ENCODE data around the gene ZFAND6. TPM values are rescaled to one million over a fixed set of nuclear protein-coding genes. Genes with fewer than 3 reads are reported as not detected.

ZFAND6 gene
- total RNA-seq, 1 experiment from 2014 or later: 41.4 TPM

DNA sequence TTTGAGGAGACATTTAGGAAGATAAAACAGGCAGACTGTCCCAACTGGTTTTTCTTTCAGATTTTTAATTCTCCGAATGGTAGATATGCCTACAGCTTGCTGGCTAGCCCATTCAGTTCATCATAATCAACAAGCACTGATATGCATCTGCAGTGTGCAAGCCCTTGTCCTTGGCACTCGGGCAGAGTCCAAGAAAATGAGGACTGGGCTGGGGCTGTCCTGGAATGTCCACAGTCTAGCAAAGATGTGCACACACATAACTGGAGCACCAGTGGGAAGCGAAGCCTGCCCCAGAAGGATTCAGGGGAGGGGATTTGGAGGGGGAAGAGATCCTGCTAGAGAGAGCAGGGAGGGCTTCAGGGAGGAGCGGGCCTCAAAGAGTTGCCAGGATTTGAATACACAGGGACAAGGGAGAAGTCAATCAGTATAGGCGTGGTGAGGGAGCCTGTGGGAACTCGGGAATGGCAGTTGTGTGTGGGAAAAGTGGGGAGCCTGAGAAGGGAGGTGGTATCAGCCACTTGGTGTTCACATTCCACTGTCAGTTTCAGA is 102.1 kb downstream of the ZFAND6 start:
- DNase-seq (ENCODE audit: low spot score): no peak
- Histone ChIP-seq H3K36me3 (ENCODE audit: insufficient read depth, low read length, poor library complexity, severe bottlenecking) (no peaks in the 10 kb centered on the region), H3K27ac (ENCODE audit: low read depth, low read length, poor library complexity, severe bottlenecking) (no peak overlapping the region), H3K4me1 (ENCODE audit: insufficient read depth, low read length, poor library complexity, severe bottlenecking) (no peaks in the 10 kb centered on the region), H3K4me3 (ENCODE audit: low read depth, low read length, poor library complexity, severe bottlenecking) (no peak overlapping the region), H3K9me3 (ENCODE audit: low read depth, low read length, poor library complexity, severe bottlenecking) (no peaks in the 10 kb centered on the region), H3K27me3 (replicated peaks; ENCODE audit: insufficient read depth, low read depth, low read length, poor library complexity) (no peaks in the 10 kb centered on the region)
- CTCF ChIA-PET: no interaction called here
- POLR2A ChIA-PET (ENCODE audit: low non-redundant PET): no interaction called here
- BruUV-seq (replicated peaks): no TSS peak
- intact Hi-C loops (cut with micrococcal nuclease; ENCODE audit: unreplicated experiment): no loop called here
- no peak for TF ChIP-seq EZH2 (IDR thresholded peaks at IDR 0.05; ENCODE audit: borderline replicate concordance, low read depth, low read length, poor library complexity, severe bottlenecking)
- TF ChIP-seq, protein P1, sequence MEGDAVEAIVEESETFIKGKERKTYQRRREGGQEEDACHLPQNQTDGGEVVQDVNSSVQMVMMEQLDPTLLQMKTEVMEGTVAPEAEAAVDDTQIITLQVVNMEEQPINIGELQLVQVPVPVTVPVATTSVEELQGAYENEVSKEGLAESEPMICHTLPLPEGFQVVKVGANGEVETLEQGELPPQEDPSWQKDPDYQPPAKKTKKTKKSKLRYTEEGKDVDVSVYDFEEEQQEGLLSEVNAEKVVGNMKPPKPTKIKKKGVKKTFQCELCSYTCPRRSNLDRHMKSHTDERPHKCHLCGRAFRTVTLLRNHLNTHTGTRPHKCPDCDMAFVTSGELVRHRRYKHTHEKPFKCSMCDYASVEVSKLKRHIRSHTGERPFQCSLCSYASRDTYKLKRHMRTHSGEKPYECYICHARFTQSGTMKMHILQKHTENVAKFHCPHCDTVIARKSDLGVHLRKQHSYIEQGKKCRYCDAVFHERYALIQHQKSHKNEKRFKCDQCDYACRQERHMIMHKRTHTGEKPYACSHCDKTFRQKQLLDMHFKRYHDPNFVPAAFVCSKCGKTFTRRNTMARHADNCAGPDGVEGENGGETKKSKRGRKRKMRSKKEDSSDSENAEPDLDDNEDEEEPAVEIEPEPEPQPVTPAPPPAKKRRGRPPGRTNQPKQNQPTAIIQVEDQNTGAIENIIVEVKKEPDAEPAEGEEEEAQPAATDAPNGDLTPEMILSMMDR (conservative IDR thresholded peaks at IDR 0.05; ENCODE audit: low read depth, low read length): no peak

DNA sequence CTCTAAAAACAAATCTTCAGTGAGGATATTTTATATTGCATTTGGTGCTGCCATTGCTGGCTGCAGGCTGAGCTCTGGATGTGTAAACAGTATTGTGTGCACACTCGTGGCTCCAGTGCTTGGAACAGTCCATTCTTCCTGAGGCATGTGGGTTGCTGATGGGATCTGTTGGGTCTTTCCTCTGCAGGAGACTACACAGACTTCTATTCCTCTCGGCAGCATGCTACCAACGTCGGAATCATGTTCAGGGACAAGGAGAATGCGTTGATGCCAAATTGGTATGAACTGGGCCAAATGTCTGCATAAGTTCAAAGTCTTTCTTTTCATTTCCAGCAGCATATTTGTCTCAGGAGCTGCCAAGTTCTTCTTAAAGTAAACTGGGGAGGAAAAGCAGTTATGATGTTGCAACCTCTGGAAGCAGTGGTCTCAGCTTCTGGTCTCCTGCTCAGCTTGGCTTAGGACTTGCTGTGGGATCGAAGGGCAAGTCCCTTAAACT is 102.6 kb downstream of the ZFAND6 start:
- H3K27ac ChIP-seq (ENCODE audit: low read depth, low read length, poor library complexity, severe bottlenecking): no peak overlapping the region
- no peaks in the 10 kb centered on the region for H3K27me3 ChIP-seq (replicated peaks; ENCODE audit: insufficient read depth, low read depth, low read length, poor library complexity)
- no peak for DNase-seq (ENCODE audit: low spot score)
- no peaks in the 10 kb centered on the region for H3K9me3 ChIP-seq (ENCODE audit: low read depth, low read length, poor library complexity, severe bottlenecking)
- intact Hi-C loops (cut with micrococcal nuclease; ENCODE audit: unreplicated experiment): no loop called here
- H3K36me3 ChIP-seq (ENCODE audit: insufficient read depth, low read length, poor library complexity, severe bottlenecking): no peaks in the 10 kb centered on the region
- POLR2A ChIA-PET (ENCODE audit: low non-redundant PET): no interaction called here
- BruUV-seq (replicated peaks): no TSS peak
- no peak for TF ChIP-seq EZH2 (IDR thresholded peaks at IDR 0.05; ENCODE audit: borderline replicate concordance, low read depth, low read length, poor library complexity, severe bottlenecking)
- TF ChIP-seq, protein P1 (conservative IDR thresholded peaks at IDR 0.05; ENCODE audit: low read depth, low read length): no peak
- CTCF ChIA-PET: no interaction called here
- H3K4me3 ChIP-seq (ENCODE audit: low read depth, low read length, poor library complexity, severe bottlenecking): no peak overlapping the region
- H3K4me1 ChIP-seq (ENCODE audit: insufficient read depth, low read length, poor library complexity, severe bottlenecking): no peaks in the 10 kb centered on the region

- ChIA-PET POLR2A (ENCODE audit: low non-redundant PET) (no interaction called here), CTCF (no interaction called here)
- no peaks in the 10 kb centered on the region for H3K36me3 ChIP-seq (ENCODE audit: insufficient read depth, low read length, poor library complexity, severe bottlenecking)
- H3K27me3 ChIP-seq (replicated peaks; ENCODE audit: insufficient read depth, low read depth, low read length, poor library complexity): no peaks in the 10 kb centered on the region
- H3K9me3 ChIP-seq (ENCODE audit: low read depth, low read length, poor library complexity, severe bottlenecking): no peaks in the 10 kb centered on the region
- BruUV-seq (replicated peaks): no TSS peak
- no peak overlapping the region for H3K4me3 ChIP-seq (ENCODE audit: low read depth, low read length, poor library complexity, severe bottlenecking)
- intact Hi-C loops (cut with micrococcal nuclease; ENCODE audit: unreplicated experiment): no loop called here
- no peak for TF ChIP-seq EZH2 (IDR thresholded peaks at IDR 0.05; ENCODE audit: borderline replicate concordance, low read depth, low read length, poor library complexity, severe bottlenecking)
- TF ChIP-seq, protein P1 (conservative IDR thresholded peaks at IDR 0.05; ENCODE audit: low read depth, low read length): no peak
- no peak for DNase-seq (ENCODE audit: low spot score)
- no peaks in the 10 kb centered on the region for H3K4me1 ChIP-seq (ENCODE audit: insufficient read depth, low read length, poor library complexity, severe bottlenecking)
- H3K27ac ChIP-seq (ENCODE audit: low read depth, low read length, poor library complexity, severe bottlenecking): no peak overlapping the region
Observed at GRCh38 chr15:80163217-80163616, 103.7 kb downstream of the ZFAND6 start.

Data from A673 (cell line).